Loucy (cell line): ENCODE results near the gene MEGF10.

Source experiments
- H2AFZ ChIP-seq: fragments of 200-600 bp; sonication (generic); 2 replicates; pipeline ENCODE4 v1.6.0; 2016; ENCODE audit warnings: antibody characterized with exemption, mild to moderate bottlenecking, low read length, moderate library complexity
- H3F3A ChIP-seq: fragments of 200-600 bp; 2 replicates; pipeline ENCODE4 v1.6.0; 2016; ENCODE audit warnings: antibody characterized with exemption, low read depth, mild to moderate bottlenecking
- H3K27me3 ChIP-seq: fragments of 200-600 bp; sonication (generic); 2 replicates; pipeline ENCODE4 v1.6.1; 2014; ENCODE audit warnings: low read length, mild to moderate bottlenecking; ENCODE audit not compliant: insufficient read depth, poor library complexity, severe bottlenecking
- H3K36me3 ChIP-seq: fragments of 200-600 bp; sonication (generic); 2 replicates; pipeline ENCODE4 v1.6.1; 2016; ENCODE audit warnings: low read length; ENCODE audit not compliant: insufficient read depth
- H3K4me1 ChIP-seq: fragments of 200-600 bp; sonication (generic); 2 replicates; pipeline ENCODE4 v1.5.1; 2014; ENCODE audit warnings: low read length, mild to moderate bottlenecking; ENCODE audit not compliant: insufficient read depth, poor library complexity, severe bottlenecking
- H3K4me2 ChIP-seq: fragments of 200-600 bp; sonication (generic); 2 replicates; pipeline ENCODE4 v1.6.0; 2014; ENCODE audit warnings: antibody characterized with exemption, low read length, low read depth, mild to moderate bottlenecking; ENCODE audit not compliant: poor library complexity, severe bottlenecking
- H3K4me3 ChIP-seq: fragments of 200-600 bp; sonication (generic); 2 replicates; pipeline ENCODE4 v1.5.1; 2014; ENCODE audit warnings: low read length, mild to moderate bottlenecking, mixed read lengths; ENCODE audit not compliant: poor library complexity, severe bottlenecking
- H3K79me2 ChIP-seq: fragments of 200-600 bp; sonication (generic); 2 replicates; pipeline ENCODE4 v1.6.1; 2014; ENCODE audit warnings: low read length; ENCODE audit not compliant: insufficient read depth
- H3K9ac ChIP-seq: fragments of 200-600 bp; sonication (generic); 2 replicates; pipeline ENCODE4 v1.6.0; 2014; ENCODE audit warnings: mild to moderate bottlenecking, low read depth, low read length, moderate library complexity; ENCODE audit not compliant: poor library complexity, severe bottlenecking
- H3K9me2 ChIP-seq: fragments of 200-600 bp; sonication (generic); replicated peaks from 2 replicates; pipeline ENCODE4 v1.6.1; 2016; ENCODE audit warnings: low read depth, low read length, mixed read lengths
- H3K9me3 ChIP-seq: fragments of 200-600 bp; sonication (generic); 2 replicates; pipeline ENCODE4 v1.6.1; 2014; ENCODE audit warnings: mild to moderate bottlenecking, antibody characterized with exemption, low read length, low read depth; ENCODE audit not compliant: insufficient read depth
- H4K20me1 ChIP-seq: fragments of 200-600 bp; sonication (generic); 2 replicates; pipeline ENCODE4 v1.6.0; 2014; ENCODE audit warnings: antibody characterized with exemption, low read length, mild to moderate bottlenecking; ENCODE audit not compliant: insufficient read depth, poor library complexity, severe bottlenecking
- CTCF ChIP-seq: fragments of 200-600 bp; sonication (generic); conservative IDR thresholded peaks from 2 replicates; pipeline ENCODE4 v1.5.1; 2014; ENCODE audit warnings: mild to moderate bottlenecking, antibody characterized with exemption, low read length
- EZH2phosphoT487 ChIP-seq: fragments of 200-600 bp; IDR thresholded peaks from 2 replicates; pipeline ENCODE4 v1.6.1; 2018; ENCODE audit warnings: antibody characterized with exemption, mild to moderate bottlenecking, moderate library complexity, borderline replicate concordance

The MEGF10 gene

GRCh38 chr5:127298656-127299055 lies 8.1 kb downstream of the MEGF10 start:
- no peaks in the 10 kb centered on the region for H3K79me2 ChIP-seq
- no peak overlapping the region for H3K9ac ChIP-seq
- TF ChIP-seq CTCF = no peak
- TF ChIP-seq EZH2phosphoT487 = no peak
- H3K4me3 ChIP-seq = no peak overlapping the region
- no peaks in the 10 kb centered on the region for H3F3A ChIP-seq
- no peaks in the 10 kb centered on the region for H3K9me3 ChIP-seq
- H3K36me3 ChIP-seq = no peaks in the 10 kb centered on the region
- H3K27me3 ChIP-seq = no peaks in the 10 kb centered on the region
- no peak overlapping the region for H2AFZ ChIP-seq
- no peaks in the 10 kb centered on the region for H3K9me2 ChIP-seq
- no peaks in the 10 kb centered on the region for H3K4me1 ChIP-seq
- no peak overlapping the region for H3K4me2 ChIP-seq
- H4K20me1 ChIP-seq = no peaks in the 10 kb centered on the region

DNA sequence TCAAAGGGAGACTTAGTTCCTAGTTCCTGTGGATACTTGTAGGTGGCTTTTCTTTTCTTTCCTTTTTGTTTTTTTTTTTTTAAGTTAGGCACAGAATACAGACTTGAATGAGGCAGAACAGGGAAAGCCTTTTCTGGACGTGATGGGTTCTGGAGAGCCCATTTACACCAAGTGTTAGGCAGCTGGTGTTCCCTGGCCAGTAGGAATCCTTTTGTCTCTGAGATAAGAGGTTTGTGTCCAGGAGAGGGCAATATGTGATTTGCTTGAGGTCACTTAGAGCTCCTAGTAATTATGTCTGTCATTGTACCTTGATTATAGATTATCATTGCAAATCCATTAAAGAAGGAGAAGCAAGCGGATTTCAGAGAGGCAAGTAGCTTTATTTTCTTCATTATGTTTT lies 9.1 kb downstream of the MEGF10 start:
- Histone ChIP-seq H3K4me3 (no peak overlapping the region), H3K27me3 (no peaks in the 10 kb centered on the region), H3K36me3 (no peaks in the 10 kb centered on the region), H3K4me2 (no peak overlapping the region), H4K20me1 (no peaks in the 10 kb centered on the region), H3K9me3 (no peaks in the 10 kb centered on the region), H3K9me2 (no peaks in the 10 kb centered on the region), H3F3A (no peaks in the 10 kb centered on the region), H3K9ac (no peak overlapping the region), H2AFZ (no peak overlapping the region), H3K79me2 (no peaks in the 10 kb centered on the region), H3K4me1 (no peaks in the 10 kb centered on the region)
- TF ChIP-seq EZH2phosphoT487 (no peak), CTCF (0 out of 2 replicates have a peak, but pooled peaks have one; percentile 24)

GRCh38 chr5:127302509-127302908 lies 11.9 kb downstream of the MEGF10 start:
- Histone ChIP-seq H4K20me1 (no peaks in the 10 kb centered on the region), H3K4me3 (no peak overlapping the region), H3K9me2 (no peaks in the 10 kb centered on the region), H3K36me3 (no peaks in the 10 kb centered on the region), H3K4me1 (no peaks in the 10 kb centered on the region), H3F3A (no peaks in the 10 kb centered on the region), H3K27me3 (no peaks in the 10 kb centered on the region), H3K4me2 (no peak overlapping the region), H3K9me3 (no peaks in the 10 kb centered on the region), H2AFZ (no peak overlapping the region), H3K9ac (no peak overlapping the region), H3K79me2 (no peaks in the 10 kb centered on the region)
- no peak for TF ChIP-seq EZH2phosphoT487
- TF ChIP-seq CTCF = no peak
